Measurements from ENCODE around the gene ERN2. TPM values are rescaled to one million over a fixed set of nuclear protein-coding genes. Genes with fewer than 3 reads are reported as not detected.

Gene ERN2
- total RNA-seq, 1 experiment from 2014 or later = 2.1 TPM

GRCh38 chr16:23640931-23641765 lies 71.9 kb downstream of the ERN2 start, which contains the start of the genes DCTN5 and PALB2:
DCTN5 (plus strand) TSS chr16:23641466; CDS start chr16:23641543, 77 bp downstream.
PALB2 (minus strand) TSS chr16:23641310; CDS start chr16:23641157, 153 bp downstream.
- peak within 1 kb of the TSS; percentile 97 to 98 (median 98) for H3K27ac Mint-ChIP-seq
- Histone ChIP-seq H3K23me2 (ENCODE audit: insufficient read length, low read depth, low read length, poor library complexity, severe bottlenecking) (peaks cover 4% of the 10 kb centered on the region), H3K56ac (ENCODE audit: insufficient read length, low read depth, low read length) (no peak within 1 kb of the TSS), H4K5ac (ENCODE audit: insufficient read length, low read depth, low read length) (peak within 1 kb of the TSS; percentile 35), H3K27me3 (ENCODE audit: insufficient read depth, low read length) (no peaks in the 10 kb centered on the region), H2BK12ac (ENCODE audit: insufficient read length, low read depth, low read length) (no peak within 1 kb of the TSS), H3K79me1 (ENCODE audit: insufficient read depth, low read depth, low read length, poor library complexity, severe bottlenecking) (peaks cover 5% of the 10 kb centered on the region), H3K4ac (ENCODE audit: low read depth, low read length) (no peak within 1 kb of the TSS), H2BK120ac (ENCODE audit: low read depth, low read length, poor library complexity, severe bottlenecking) (no peak within 1 kb of the TSS), H2BK5ac (ENCODE audit: insufficient read length, low read length) (no peak within 1 kb of the TSS), H3K79me2 (ENCODE audit: insufficient read depth, low read length) (peaks cover 1% of the 10 kb centered on the region; the same call in 1 of the 2 replicates), H3K27ac (ENCODE audit: insufficient read length, low read depth, low read length) (peak within 1 kb of the TSS; percentile 29), H4K91ac (ENCODE audit: insufficient read length, low read depth, low read length) (no peak within 1 kb of the TSS), H4K8ac (replicated peaks; ENCODE audit: insufficient read length, low read depth, low read length) (no peak within 1 kb of the TSS), H3T11ph (ENCODE audit: low read length) (no peak within 1 kb of the TSS), H2BK15ac (ENCODE audit: low read depth, low read length) (no peak within 1 kb of the TSS), H3K4me1 (ENCODE audit: insufficient read depth, low read length) (no peaks in the 10 kb centered on the region), H3K9me3 (ENCODE audit: control insufficient read depth, low read depth, low read length) (no peaks in the 10 kb centered on the region), H2BK20ac (ENCODE audit: low read depth, low read length, poor library complexity, severe bottlenecking) (no peak within 1 kb of the TSS), H3K9ac (ENCODE audit: extremely low read depth, insufficient read length, low read length) (peak within 1 kb of the TSS; percentile 90), H3K23ac (ENCODE audit: insufficient read length, low read depth, low read length) (no peak within 1 kb of the TSS), H3K14ac (ENCODE audit: insufficient read depth, low read length) (peak within 1 kb of the TSS; percentile 33; the same call in 1 of the 2 replicates), H3K18ac (ENCODE audit: insufficient read length, low read depth, low read length) (peak within 1 kb of the TSS; percentile 45), H3K4me2 (ENCODE audit: insufficient read depth, insufficient read length, low read length) (peak within 1 kb of the TSS; percentile 78), H2AK5ac (ENCODE audit: insufficient read length, low read length) (no peak within 1 kb of the TSS), H4K20me1 (ENCODE audit: control insufficient read depth, insufficient read depth, insufficient read length) (peaks cover 4% of the 10 kb centered on the region), H2AFZ (ENCODE audit: low read length) (no peak within 1 kb of the TSS)
- no CpG with 5 or more reads among the region's 64 CpGs for WGBS (ENCODE audit: extremely low coverage, insufficient read length, low lambda C conversion rate)
- H3K36me3 Mint-ChIP-seq (ENCODE audit: insufficient read depth in 1 of 3, low read depth in 3 of 3) = peaks cover 15 to 51% (median 42%) of the 10 kb centered on the region in 3 experiments; a peak in 6 of 7 replicates
- H3K27me3 Mint-ChIP-seq (ENCODE audit: low read depth) = no peaks in the 10 kb centered on the region
- no peak for TF ChIP-seq CTCF (conservative IDR thresholded peaks at IDR 0.05)
- peak within 1 kb of the TSS; percentile 100 for H3K4me3 Mint-ChIP-seq
- peak; percentile 88 for DNase-seq
- H3K9me3 Mint-ChIP-seq = no peaks in the 10 kb centered on the region
- peaks cover 9 to 17% of the 10 kb centered on the region in 2 experiments for H3K4me1 Mint-ChIP-seq
